ENCODE results near the gene BCO1. TPM values are rescaled to one million over a fixed set of nuclear protein-coding genes. Genes with fewer than 3 reads are reported as not detected.
A peak's percentile ranks its signal among the peaks of the same experiment; 100 is the strongest.

BCO1 gene
- polyA plus RNA-seq, 4 donors: 1.8 to 3.0 (median 2.0) TPM

GRCh38 chr16:81229811-81230210 is 8.7 kb upstream of the BCO1 start:
- no peak for DNase-seq (ENCODE audit: low read depth in 4 of 4, low spot score in 3 of 4)

DNA sequence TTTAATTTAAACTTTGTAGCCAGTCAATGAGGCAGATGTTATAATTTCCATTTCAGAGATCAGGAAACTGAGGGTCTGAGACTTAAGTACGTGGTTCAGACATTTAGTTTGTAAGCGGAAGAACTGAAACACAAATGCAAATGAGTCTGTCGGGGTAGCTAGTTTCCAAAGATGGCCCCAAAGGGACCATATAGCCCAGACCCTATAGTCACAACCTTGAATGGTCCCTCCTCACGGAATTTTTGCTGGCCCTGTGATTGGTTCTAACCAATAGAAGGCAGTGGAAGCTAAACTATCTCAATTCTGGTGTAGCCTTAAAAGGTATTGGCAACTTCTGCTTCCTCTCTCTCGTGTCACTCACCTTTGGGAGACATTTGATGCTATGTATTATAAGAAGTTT is 7.5 kb upstream of the BCO1 start:
- no peak for DNase-seq (ENCODE audit: low read depth in 4 of 4, low spot score in 3 of 4)

DNA sequence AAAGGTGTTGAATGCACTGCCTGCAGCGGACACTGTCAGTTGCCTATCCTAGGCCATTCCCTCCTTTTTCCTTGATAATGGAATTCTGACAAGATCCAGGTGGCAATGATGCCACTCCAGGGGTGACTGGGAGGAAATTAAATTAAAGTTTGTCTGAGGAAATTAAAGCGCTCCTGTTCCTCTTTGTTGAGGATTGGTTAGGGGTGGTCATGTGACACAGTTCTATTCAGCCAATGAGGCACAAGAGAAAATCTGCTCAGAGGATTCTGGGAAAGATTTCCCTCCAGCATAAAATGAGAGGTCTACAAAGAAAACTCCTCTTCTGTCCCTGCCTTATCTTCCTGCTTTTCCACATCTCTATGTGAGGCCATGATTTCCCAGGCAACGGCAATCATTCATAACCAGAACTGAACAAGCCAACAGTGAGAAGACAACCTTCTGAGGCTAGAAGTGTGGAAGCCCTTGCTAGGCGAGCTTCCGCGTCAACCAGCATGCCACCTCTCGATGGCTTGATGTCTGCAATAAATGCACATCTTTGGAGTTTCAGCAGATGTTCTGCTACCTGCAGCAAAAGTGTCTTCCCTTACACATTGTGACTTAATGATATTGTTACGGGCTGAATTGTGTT is 5.6 kb upstream of the BCO1 start:
- DNase-seq (ENCODE audit: low read depth in 4 of 4, low spot score in 3 of 4): no peak

GRCh38 chr16:81237282-81237681 is 1.2 kb upstream of the BCO1 start:
- no peak for DNase-seq (ENCODE audit: low read depth in 4 of 4, low spot score in 3 of 4)

GRCh38 chr16:81237942-81238295 is 570 bp upstream of the BCO1 start:
- DNase-seq (ENCODE audit: low read depth in 4 of 4, low spot score in 3 of 4): no peak

DNA sequence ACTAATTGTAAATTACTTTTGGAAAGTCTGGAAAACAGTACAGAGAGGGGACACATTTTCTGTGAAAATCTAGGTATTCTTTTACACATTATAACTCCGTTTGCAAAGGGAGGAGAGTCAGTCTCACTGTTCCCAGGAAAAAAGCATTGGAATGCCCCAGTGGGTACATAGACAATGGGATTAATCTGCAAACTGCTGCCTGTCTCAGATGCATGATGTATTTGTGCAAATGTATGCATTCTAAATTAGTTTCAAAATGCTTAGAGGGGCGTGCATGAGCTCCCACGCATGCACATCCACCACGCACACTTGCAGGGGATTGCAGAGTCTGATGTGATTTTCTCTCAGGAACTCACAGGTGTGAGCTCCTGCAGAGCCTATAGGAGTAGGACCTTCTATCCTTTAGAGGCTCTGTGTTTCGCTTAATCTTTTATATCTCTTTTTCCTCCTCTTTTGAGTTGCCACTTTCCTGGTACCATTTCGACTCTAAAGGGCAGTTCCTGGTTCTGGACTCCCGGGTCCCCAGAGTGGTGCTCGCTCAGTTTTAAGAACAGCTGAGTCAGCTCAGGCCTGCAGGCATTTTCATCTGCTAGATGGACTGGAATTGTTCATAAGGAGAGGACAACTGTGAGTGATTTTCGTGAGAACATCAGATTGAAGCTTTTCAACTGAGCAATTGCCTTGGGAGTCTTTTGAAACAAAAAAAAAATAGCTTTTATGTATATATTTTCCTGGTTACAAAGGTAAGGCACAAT is 1.1 kb downstream of the BCO1 start:
- no peak for DNase-seq (ENCODE audit: low read depth in 4 of 4, low spot score in 3 of 4)

DNA sequence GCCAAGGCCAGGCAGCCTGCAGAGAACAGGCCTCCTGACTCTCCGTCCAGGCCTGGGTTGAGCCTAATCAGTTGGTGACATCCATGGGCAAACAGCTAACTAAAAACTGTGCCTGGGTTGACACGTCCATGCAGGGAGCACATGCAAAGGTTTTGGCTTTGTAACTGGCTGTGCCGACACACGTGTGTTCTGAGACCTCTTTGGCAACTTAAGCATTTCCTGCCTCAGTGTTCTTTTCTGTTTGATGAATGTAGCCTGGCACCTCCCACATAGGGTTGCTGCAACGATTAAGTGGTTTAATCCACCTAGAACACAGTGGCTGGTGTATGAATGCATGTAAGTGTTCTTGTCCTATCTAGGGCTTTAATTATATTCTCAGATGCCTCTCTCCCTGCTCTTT is 3.2 kb downstream of the BCO1 start:
- DNase-seq (ENCODE audit: low read depth in 4 of 4, low spot score in 3 of 4): no peak

GRCh38 chr16:81242977-81243618 is 4.6 kb downstream of the BCO1 start:
- DNase-seq (ENCODE audit: low read depth in 4 of 4, low spot score in 3 of 4): no peak

DNA sequence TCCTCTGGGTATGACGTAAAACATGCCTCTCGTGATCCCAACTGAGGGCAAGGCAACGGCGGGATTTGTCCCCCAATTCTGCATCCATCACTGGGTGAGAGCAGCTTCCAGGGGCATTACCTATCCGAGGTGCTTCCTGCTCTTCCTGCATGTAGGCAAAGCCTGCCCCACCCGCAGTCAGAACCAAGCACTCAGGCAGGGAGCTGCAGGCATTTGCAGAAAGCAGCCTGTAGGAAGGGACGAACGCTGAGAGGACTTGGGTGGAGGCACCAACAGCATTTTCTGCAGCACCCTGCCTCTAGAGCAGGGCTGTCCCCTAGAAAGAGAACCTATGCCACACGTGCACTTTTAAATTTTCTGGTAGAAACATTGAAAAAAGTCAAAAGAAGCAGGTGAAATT is 5.5 kb downstream of the BCO1 start:
- no peak for DNase-seq (ENCODE audit: low read depth in 4 of 4, low spot score in 3 of 4)

DNA sequence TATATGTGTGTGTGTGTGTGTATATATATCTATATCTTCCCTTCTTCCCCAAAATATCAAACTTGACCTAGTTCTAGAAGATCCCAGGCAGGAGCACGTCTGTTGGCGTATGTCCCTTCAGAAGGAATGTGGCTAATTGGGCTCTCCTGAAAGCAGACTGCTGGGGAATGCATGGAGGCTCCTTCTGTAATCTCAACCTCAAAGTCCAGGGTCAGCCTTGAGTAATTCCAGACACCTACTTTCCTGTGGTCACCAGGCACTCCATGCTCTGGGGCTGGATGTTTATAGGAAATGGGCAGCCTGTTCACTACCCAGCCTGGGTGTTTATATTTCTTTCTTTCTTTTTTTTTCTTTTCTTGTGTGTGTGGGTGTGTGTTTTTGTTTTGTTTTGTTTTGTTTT is 13.4 kb downstream of the BCO1 start:
- DNase-seq (ENCODE audit: low read depth in 4 of 4, low spot score in 3 of 4): no peak

- no peak for DNase-seq (ENCODE audit: low read depth in 4 of 4, low spot score in 3 of 4)
Observed at GRCh38 chr16:81253141-81253540, 14.7 kb downstream of the BCO1 start.

GRCh38 chr16:81254922-81255526 is 16.5 kb downstream of the BCO1 start:
- DNase-seq (ENCODE audit: low read depth in 4 of 4, low spot score in 3 of 4): no peak

DNA sequence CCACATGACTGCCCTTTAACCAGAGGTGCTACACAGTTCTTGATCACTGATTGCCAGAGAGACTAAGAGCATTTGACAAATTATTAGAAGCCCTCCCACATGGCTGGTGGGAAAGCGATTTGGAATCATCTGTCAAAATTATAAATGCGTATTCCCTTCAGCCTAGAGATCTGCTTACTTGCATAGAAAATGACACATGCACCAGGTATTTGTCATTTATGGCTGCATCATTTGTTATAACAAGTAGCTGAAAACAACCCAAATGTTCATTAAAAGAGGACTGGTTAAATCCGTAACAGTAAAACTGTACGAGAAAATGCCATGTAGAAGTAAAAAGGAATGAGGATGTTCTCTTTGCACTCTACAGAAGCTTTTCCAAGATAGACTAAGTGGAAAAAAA is 21.4 kb downstream of the BCO1 start:
- DNase-seq (ENCODE audit: low read depth in 4 of 4, low spot score in 3 of 4): no peak

DNA sequence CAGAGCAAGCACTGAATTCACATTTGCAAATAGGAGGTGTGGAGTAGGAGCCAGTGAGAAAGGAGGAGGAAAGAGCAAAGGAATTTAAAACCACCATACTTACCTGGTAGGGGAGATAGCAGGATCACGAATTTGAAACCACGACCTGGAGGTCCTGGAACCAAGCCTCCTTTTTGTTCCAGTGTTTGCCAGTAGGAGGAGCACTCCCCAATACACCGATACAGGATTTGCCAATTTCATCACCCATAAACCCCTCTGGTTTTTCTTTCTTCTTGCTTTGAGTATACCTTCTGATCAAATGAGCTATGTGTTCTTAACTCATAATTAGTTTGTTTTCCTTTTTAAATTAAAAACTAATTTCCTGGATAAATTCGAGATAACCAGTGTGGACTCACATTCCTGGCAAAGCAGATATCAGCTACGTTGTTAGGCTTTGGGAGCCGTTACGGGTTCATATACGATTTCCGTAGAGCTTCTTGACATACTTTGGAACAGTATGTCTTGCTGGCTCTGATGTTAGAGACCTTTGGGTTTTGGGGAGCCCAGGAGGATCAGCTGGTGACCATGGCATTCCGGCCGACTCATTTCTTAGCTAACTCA is 22.7 kb downstream of the BCO1 start:
- DNase-seq (ENCODE audit: low read depth in 4 of 4, low spot score in 3 of 4): no peak

GRCh38 chr16:81263470-81264220 is 25.2 kb downstream of the BCO1 start:
- peak; percentile 52 to 69 (median 62) for DNase-seq (ENCODE audit: low read depth in 4 of 4, low spot score in 3 of 4)

DNA sequence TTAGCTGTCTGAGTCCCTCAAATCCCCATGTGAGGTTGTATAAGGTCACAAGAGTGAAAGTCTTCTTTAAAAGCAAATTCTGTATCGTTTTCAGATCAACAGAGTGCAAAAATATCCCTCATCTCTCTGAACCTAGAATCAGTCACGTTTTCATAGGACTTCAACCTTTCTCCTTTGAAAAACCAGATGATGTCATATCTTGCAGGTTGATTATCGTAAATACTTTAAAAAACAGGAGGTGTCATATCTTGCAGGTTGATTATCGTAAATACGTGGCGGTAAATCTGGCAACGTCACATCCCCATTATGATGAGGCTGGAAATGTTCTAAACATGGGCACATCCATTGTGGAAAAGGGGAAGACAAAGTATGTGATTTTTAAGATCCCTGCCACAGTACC is 25.9 kb downstream of the BCO1 start:
- no peak for DNase-seq (ENCODE audit: low read depth in 4 of 4, low spot score in 3 of 4)

DNA sequence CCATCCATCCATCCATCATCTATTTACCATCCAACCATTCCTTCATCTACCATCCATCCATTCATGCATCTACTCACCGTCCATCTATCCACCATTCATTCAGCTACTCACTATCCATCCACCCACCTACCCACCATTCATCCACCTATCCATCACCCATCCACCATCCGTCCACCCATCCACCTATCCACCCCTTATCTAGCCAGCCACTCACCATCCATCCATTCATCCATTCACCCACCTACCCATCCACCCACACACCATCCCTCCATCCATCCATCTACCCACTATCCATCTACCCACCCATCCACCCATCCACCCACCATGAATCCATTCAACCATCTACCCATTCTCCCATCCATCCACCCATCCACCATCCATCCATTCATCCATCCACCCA is 26.6 kb downstream of the BCO1 start:
- DNase-seq (ENCODE audit: low read depth in 4 of 4, low spot score in 3 of 4): no peak

DNA sequence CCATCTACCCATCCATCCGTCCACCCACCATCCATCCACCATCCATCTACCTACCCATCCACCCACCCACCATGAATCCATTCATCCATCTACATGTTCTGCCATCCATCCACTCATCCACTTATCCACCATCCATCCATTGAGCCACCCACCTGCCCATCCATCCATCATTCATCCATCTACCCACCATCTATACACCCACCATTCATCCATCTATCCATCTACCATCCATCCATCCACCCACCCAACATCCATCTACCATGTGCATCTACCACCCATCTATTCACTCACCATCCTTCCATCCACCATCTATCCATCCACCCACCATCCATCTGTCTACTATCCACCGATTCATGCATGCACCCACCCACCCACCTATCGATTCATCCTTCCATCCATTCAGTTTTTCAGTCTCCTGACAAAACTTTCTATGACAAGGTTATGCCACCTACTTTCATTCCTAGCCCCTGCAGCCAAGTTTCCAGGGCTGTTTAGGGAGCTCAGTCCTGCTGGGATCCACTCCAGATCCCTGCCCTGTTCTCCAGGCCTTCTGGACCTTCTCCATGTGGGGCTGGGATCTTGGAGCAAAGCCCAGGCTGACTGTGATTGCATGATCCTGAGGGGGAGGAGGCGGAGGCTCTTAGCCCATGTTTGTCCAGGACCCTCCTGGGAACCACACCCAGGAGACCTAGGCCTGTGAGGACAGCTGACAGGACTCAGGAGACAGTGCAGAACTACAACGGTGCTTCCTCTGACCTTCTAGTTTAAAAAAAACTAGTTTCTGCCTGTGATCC is 27.4 kb downstream of the BCO1 start:
- DNase-seq (ENCODE audit: low read depth in 4 of 4, low spot score in 3 of 4): peak in 1 of 4 donors; percentile 28

DNA sequence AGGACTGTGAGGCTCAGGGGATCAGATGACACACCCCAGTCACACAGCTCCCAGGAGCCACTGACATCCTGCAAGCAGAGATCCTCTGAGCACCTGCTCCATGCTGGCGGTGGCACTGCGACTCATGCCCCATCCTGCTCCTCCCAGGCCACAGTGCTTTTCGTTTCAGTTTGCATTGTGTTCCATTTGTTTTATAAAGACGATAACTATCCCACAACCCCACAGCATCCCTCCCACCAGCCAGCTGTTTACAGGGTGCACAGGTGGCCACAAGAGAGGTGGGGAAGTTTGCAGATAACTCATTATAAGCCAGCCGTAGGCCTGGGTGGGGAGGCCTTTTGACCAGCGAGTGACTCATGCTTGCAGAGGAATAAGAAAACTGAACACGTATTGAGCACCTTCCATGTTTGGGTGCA is 28.2 kb downstream of the BCO1 start:
- no peak for DNase-seq (ENCODE audit: low read depth in 4 of 4, low spot score in 3 of 4)

GRCh38 chr16:81268509-81268908 is 30.0 kb downstream of the BCO1 start:
- no peak for DNase-seq (ENCODE audit: low read depth in 4 of 4, low spot score in 3 of 4)
